CD4-positive, alpha-beta T cell treated with Interleukin-4 for 4 hours (primary cell): ENCODE results near the gene PPARA.
"Not testable (repeated sequence)": the region's sequence is repeated elsewhere in the genome, so short reads cannot be mapped to it uniquely, and the experiment has no call there.

Experiments
- DNase-seq: peaks from one replicate; pipeline ENCODE4 v3.0.0-alpha.2; 2020

PPARA gene

DNA sequence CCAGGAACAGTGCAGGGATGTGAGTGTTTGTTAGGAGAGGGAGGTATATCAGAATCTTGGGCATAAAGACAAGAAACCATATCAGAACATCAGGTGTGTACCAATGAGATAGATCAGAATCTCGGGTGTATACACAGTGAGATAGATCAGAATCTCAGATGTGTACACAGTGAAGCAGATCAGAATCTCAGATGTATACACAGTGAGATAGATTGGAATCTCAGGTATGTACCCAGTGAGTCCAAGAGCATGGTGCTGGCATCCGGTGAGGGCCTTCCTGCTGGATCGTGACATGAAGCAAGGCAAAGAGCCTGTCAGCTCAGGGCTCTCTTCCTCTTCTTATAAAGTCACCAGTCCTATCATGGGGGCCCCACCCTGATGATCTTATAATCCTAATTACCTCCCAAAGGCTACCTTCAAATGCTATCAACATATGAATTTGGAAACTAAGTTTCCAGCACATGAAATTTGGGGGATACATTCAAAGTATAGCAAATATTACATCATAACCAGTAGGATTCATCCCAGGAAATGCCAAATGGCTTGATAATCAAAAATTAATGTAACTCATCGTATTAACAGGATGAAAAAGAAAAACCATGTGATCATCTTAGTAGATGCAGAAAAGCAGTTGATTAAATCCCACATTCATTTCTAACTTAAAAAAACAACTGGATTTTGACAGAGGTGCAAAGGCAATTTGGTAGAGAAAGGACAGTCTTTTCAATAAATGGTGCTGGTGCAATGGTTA is 28.6 kb downstream of the PPARA start:
- no peak for DNase-seq

DNA sequence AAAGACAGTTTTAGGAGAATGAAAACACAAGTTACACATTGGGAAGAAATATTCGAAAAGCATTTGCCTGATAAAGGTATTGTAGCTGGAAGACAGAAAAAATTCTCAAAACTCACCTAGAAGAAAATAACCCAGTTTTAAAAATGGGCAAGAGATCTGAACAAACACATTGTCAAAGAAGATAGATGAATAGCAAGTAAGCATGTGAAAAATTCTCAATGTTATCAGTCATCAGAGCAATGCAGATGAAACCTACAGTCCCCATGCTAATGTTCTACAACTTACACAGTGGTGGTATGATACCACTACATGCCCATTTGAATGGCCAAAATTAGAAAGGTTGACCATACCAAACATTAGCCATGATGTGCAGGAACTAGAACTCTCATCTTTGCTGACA is 29.4 kb downstream of the PPARA start:
- DNase-seq, result no peak

DNA sequence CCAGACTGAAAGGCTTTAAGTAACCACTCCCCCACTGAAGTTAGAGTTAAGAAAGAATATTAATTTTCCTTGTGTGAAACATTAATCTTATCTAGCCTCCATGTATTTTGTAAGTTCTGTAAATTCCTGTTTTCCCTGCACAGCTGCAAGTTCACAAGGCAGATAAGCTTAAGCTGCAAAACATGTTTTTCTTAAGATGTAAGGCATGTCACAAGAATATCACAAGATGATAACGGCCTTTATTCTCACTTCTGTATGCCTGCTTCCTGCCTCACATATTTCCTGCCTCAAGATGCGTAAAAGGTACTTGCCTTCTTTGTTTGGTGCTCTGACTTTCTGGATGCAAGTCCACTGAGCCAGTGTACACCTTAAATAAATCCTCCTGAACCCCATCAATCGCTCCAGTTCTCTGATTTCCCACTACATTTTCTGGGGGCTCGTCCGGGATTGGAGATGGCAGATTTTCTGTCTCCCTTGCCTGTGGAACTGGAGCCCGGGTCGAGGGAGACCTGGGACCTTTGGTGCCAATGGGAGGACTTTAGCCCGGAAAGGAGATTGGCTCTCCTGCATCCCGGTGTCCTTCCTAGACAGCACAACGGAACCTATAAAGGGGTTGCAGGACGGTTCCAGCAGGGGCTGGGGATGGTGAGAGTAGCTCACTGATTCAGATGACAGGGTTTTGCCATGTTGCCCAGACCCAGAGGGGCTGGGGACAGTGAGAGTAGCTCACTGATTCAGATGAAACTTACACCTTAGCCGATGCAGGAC is 30.2 kb downstream of the PPARA start:
- no peak for DNase-seq

DNA sequence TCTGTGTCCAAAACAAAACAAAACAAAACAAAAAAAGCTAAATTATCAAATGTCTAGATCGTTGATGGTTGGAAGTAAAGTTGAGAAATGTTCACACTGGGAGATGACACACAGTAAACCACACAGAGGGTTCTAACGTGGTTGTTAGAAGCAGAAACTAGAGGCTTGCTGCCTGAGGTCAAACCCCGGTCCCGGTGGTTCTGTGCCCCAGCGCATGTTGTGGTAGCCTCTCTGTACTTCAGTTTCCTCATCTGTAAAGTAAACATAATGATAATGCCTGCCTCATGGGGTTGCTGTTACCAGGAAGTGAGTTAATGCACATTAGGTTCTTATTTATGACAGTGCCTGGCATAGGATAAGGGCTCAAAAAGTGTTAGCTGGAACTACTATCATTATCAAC is 33.4 kb downstream of the PPARA start:
- peak; percentile 1 for DNase-seq

DNA sequence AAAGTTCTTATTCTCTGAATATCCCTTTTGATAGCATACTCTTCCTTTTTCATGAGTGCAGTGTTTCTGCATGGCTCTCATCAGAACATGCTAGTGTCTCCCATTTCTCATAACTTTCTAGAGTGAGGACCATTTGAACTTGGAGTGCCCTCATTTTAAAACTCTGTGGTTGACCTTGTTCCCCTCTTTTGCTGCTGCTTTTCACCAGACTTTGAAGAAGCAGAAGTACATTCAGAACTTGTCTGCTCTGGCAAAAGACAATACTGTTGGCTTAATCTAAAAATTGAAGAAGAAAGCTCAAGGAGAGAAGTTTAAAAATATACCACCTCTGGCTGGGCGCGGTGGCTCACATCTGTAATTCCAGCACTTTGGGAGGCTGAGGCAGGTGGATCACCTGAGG is 35.0 kb downstream of the PPARA start:
- DNase-seq, result no peak

DNA sequence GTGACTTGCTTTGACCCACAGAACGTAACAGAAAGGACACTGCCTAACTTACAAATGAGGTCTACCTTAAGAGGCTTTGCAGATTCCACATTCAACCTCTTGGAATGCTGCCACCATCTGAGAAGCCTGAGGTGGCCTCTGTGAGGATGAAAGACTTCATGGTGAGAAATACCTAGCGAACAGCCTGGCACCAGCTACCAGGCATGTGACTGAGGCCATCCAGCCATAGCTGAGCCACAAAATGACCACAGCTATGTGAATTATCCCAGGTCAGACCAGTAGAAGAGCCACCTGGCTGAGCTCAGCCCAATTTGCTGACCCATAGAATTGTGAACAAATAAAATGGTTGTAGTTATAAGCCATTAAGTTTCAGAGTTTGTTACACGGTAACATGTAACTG is 37.5 kb downstream of the PPARA start:
- DNase-seq, result no peak

DNA sequence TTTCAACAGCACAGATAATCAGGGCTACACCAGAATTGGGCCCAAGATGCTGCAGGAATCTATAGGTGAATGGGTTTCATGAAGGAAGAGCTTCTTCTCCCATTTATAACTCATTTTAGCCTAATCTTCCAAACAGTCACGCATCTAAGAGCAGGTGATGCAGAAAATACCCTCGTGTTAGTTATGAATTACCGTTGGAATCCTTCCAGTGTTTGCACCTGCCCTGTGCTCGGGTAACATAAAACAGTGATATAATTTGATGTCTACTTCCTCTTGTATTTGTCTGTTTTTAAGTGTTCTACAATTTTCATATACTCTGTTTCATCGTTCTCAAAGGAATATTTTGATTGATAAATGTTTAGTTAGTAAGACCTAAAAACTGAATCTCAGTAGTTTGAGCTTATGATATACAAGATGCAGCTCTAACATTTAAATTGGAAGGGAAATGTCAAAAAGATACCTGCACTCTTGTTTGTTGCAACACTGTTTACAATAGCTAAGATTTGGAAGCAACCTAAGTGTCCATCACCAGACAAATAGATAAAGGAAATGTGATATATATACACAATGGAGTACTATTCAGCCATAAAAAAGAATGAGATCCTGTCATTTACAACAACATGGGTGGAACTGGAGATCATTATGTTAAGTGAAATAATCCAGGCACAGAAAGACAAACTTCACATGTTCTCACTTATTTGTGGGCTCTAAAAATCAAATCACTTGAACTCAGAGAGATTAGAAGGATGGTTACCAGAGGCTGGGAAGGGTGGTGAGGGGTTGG is 42.1 kb downstream of the PPARA start:
- no peak for DNase-seq

DNA sequence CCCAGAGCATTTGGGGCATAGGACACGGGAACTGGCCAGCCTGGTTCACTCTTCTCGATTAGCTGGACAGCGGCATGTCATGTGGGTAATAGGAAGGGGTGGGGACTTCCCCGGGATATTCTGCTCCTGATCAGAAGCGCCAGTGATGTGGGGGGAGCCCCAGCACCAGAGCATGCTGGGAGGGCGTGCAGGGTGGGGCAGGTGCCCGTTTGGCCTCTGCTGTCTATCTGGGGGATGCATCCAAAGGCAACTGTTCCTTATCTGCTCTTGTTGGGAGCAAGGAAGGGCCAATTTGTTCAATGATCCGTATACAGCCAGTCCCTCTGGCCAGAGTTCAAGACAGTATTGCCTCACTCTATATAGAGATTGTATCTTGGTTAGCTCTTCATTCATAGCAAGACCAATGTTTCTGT is 43.6 kb downstream of the PPARA start:
- DNase-seq, result no peak

DNA sequence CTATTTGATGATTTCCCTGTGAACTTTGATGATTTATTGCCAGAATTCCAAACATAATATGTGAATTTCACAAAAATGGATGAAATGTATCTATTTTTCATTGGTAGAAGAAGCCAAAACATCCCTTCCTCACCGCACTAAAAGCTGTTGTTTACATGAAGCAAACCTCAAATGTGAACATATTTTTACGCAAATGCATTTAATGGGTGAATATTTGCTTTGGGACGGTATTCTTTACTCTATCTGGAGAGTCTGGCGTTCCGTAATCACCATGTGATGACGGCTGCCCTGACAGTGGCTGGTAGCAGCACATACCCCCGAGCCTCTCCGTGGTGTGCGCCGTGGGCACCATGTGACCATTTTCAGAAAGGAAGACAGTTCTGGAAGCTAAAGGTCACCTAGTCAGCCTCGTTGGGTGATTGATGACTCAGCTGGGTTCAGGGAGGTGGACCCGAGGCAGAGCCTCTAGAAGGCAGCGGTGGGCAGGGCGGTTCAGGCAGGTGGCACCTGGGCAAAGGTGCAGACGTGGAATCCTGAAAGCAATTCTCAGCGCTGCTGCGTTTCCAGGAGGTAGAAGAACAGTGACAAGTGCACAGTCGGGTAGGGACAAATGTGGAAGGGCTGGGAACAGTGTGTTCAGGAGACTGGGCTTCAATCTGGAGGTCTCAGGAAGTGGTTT is 45.3 kb downstream of the PPARA start:
- DNase-seq, result no peak

DNA sequence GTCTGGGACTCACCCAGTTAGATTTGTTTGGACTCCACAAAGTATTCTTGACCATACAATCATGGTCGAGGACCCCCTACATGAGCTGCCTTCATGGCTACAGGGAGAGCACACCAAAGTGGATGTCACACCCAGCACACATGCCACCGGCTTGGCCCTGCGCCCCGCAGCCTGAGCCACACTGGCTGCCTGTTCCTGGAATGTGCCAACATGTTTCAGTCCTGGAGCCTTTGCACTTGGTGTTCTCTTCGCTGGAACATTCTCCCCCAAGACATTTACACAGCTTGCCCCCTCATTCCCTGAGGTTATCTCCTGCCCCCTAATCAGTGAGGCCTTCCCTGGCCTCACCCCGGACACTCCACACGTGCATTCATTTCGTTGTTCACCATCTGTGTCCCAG is 46.0 kb downstream of the PPARA start:
- DNase-seq, result no peak

DNA sequence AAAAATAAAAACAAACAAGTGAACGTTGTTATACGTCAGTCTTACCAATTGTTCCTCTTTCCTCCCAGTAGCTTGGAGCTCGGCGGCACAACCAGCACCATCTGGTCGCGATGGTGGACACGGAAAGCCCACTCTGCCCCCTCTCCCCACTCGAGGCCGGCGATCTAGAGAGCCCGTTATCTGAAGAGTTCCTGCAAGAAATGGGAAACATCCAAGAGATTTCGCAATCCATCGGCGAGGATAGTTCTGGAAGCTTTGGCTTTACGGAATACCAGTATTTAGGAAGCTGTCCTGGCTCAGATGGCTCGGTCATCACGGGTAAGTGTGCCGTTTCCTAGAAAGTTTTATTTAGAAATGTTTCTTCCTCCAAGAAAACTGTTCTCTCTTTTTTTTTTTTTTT is 47.9 kb downstream of the PPARA start:
- no peak for DNase-seq

DNA sequence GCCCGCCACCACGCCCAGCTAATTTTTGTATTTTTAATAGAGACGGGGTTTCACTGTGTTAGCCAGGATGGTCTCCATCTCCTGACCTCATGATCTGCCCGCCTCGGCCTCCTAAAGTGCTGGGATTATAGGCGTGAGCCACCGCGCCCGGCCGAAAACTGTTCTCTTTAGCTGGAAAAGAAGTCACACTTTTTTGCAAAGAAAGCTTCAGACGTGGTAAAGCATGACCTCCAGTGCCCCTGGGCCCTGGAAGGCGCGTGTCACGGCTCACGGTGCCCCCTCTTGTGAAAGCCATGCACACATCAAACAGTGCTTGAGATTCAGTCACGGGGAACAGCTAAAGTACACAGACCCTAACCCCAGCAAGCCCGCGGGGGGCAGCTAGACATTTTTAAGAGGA is 48.5 kb downstream of the PPARA start:
- DNase-seq, result not testable (repeated sequence)

DNA sequence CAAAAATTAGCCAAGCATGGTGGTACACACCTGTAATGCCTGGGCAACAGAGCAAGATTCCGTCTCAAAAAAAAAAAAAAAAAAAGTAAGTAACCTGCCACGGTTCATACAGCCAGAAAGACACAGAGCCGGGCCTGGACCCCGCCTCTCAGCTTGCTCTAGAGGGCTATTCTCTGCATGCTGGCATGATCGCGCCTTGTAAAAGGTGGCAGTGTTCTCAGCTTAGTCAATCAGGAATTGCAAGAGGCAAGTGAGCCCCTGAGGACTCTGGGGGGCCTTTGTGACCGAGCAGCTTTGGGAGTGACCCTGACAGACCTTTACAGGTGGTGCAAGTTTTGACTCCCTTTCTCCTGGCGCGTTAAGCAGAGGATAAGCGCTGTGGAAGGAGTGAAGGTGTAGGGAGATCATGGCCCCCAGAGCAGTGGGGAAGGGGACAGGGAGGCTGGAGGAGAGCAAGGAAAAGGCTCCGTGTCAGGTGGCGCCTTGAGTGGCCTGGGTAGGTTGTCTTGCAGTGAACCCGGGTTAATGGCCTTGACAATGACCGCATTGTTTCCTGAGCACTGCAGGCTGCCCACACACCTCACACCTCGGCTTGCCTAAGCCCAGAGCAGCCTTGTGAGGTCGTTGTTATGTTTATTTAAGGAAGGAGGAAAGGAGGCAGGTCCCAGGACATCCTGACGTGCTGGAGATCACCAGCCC is 50.9 kb downstream of the PPARA start:
- DNase-seq, result no peak

DNA sequence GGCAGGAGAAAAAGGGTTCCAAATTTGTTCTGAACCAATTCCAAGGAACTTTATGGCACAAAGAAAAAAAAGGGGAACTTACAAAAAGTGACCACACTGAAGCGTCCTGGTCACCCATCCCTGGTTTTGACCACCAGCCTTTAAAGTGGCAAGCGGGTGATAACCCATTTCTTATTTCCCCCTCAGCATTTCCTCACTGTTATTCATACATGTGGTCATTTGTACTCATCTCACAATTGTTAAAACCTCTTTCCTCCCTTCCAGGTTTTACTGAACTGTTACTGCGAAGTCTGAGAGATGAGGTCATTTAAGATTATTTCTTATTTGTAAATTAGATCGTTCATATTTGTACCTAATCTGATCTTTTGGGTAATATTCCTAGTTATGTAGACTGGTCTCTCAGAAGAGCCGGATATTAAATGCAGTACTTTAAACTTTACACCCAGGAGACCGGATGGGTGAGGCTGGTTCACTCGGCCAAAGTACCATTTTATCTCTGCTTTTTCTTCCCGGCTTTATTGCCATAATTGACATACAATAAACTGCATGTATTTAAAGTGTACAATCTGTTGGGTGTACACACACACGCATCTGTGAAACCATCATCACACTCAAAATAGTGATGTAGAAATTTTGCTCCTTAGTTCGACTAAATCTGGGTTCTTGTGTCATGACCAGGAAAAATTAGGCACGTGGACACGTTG is 52.7 kb downstream of the PPARA start:
- DNase-seq, result no peak

DNA sequence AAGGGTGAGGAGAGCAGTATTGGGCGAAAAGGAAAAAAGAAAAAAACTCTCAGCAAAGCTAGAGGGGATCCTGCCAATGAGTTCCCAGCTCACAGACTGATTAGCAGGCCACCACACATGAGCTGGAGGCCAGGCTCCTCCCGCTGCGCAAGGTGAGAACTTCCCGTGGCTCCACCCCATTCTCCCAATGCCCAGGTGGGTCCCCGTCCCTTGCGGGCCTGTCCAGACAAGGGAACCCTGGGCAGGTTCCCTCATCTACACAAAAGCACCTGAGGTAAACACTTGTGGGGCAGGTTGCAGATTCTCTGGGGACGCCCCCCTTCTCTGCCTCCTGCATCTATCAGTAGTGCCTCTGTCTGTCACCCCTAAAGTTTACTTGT is 53.3 kb downstream of the PPARA start:
- no peak for DNase-seq

DNA sequence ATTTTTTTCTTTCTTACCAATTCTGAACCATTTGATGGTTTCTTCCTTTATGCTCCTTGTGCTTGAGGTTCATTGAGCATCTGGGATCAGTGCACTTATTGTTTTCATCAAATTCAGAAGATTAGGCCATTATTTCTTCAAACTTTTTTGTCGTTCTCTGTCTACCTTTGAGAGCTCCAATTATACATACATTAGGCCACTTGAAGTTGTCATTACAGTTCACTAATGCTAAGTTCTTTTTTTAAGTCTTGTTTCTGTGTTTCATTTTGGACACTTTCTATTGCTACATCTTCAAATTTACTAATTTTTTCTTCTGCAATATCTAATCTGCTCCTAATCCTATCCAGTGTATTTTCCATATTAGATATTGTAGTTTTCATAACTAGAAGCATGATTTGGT is 58.9 kb downstream of the PPARA start:
- no peak for DNase-seq

DNA sequence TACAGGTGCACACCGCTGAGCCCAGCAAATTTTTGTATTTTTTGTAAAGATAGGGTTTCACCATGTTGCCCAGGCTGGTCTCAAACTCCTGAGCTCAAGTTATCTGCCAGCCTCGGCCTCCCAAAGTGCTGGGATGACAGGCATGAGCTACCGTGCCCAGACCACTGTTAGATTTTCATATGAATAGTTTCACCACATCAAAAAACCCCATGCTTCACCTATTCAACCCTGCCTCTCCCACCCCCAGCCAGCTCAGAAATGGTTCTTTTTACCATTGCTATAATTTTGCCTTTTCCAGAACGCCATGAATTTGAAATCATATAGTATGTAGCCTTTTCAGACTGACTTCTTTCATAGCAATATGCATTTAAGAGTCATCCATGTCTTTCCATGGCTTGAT is 61.9 kb downstream of the PPARA start:
- no peak for DNase-seq

DNA sequence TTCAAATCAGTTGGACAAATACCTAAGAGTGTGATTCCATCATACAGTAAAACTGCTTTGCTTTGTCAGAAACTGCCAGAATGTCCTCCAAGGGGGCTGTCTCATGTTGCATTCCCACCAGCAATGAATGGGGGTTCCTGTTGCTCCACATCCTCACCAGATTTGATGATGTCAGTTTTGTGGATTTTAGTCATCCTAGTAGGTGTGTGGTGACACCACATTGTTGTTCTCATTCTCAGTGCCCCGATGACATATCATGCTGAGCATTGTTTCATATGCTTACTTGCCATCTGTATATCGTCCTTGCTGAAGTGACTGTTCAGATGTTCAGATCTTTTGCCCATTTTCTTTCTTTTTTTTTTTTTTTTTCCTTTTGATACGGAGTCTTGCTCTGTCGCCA is 62.7 kb downstream of the PPARA start:
- DNase-seq, result no peak

DNA sequence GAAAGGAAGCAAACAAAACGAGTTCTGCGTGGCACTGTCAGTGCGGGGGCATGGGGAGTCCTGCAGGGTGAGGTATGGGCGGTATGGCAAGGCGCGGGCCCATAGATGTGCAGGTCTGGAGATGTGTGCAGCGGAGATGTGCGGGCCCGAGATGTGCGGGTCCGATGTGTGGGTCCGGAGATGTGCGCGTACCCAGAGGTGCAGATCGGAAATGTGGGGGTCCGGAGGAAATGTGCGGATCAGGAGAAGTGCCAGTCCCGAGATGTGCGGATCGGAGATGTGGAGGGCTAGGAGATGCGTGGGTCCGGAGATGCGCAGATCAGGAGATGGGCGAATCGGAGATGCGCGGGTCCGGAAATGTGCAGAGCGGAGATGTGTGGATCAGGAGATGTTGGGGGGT is 63.8 kb downstream of the PPARA start:
- no peak for DNase-seq

DNA sequence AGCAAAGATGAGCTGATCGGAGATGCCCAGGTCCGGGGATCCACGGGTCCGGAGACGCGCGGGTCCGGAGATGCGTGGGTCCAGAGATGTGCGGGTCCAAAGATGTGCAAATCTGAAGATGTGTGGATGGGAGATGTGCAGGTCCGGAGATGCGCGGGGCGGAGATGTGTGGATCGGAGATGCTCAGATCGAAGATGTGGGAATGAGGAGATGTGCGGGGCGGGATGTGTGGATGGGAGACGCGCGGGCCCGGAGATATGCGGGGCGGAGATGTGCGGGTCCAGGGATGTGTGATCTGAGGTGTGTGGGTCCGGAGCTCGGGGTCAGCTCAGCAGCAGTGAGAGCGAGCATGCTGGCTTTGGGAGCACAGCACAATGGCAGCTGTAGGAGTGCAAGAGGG is 64.3 kb downstream of the PPARA start:
- no peak for DNase-seq

DNA sequence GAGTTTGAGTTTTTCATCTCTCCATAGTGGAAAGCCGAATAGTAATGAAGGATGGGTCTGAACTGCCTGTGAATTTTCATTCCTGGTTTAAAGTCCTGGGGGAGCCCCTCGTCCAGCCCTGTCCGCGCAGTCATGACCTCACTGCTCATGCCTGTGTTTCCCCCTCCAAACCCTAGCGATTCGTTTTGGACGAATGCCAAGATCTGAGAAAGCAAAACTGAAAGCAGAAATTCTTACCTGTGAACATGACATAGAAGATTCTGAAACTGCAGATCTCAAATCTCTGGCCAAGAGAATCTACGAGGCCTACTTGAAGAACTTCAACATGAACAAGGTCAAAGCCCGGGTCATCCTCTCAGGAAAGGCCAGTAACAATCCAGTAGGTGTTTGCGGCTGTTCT is 69.3 kb downstream of the PPARA start:
- DNase-seq, result no peak

DNA sequence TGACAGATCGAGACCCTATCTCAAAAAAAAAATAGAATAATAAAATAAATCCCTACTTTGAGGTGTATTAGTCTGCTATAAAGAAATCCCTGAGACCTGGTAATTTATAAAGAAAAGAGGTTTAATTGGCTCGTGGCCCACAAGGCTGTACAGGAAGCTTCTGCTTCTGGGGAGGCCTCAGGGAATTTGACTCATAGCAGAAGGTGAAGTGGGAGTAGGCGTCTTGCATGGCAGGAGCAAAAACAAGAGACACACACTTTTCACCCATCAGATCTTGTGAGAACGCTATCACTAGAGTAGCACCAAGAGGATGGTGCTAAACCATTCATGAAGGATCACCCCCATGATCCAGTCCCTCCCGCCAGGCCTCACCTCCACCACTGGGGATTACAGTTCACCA is 70.6 kb downstream of the PPARA start:
- DNase-seq, result no peak
